Activated CD8-positive, alpha-beta memory T cell treated with anti-CD3 and anti-CD28 coated beads, Interleukin-2, amount 50 U/mL, for 48 hours (primary cell): ENCODE measurements around the gene DPY19L3.

Experiments used
- DNase-seq: peaks from one replicate; pipeline ENCODE4 v3.0.0-alpha.2; 2020

DPY19L3 gene

GRCh38 chr19:32522967-32523366 lies 117.4 kb downstream of the DPY19L3 start:
- no peak for DNase-seq

DNA sequence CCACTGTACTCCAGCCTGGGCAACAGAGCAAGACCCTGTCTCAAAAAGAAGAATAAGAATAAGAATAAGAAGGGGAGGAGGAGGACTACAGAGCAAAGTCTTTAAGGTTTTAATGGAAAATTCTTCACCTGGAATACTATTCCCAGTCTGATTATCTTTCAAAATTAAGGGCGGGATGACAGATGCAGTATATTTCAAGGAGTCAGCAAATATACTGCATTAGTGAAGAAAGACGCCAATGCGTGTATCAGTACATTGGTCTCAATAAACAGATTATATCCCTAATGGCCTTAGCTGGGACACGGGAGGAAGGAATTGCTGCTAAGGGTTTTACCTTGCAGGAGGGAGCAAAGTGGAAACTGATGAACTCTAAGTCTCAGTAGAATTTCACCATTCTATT lies 121.3 kb downstream of the DPY19L3 start:
- no peak for DNase-seq

DNA sequence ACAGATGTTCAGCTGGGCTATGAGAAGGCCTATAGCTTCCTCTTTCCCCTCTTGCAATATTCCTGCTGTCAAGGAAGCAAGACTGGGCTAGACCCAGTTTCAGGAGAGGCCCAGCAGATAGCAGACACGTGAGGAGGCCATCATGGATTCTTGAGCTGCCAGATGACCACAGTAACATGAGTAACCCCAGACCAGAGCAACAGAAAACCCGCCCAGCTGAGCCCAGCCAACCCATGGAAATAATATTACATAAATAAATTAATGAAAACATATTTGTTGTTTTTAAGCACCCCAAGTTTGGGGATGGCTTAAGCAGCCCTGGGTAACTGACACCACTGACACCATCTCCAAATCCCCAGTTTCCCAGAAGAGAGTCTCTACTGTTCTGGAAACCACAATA lies 125.2 kb downstream of the DPY19L3 start:
- DNase-seq = no peak

DNA sequence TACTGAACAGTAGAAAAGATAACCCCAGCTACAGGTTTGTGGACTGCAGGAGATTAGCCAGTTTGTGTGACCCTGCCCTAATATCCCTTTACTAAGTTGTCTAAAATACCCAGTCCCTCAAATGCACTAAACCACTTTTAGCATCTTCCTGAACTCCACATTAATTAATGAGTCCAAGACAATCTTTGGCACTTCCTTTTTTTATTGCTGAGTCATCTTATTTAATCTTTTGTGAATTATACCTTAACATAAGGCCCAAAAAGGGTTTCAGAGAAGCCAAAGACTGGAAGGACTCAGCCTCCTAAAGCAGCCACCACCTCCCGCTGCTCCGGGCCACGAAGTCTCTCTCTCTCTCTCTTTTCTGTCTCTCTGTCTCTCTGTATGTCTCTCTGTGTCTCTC lies 126.7 kb downstream of the DPY19L3 start:
- DNase-seq = no peak
